ENCODE results near the gene BCL11B.
A peak's percentile ranks its signal among the peaks of the same experiment; 100 is the strongest.
"Not testable (repeated sequence)": the region's sequence is repeated elsewhere in the genome, so short reads cannot be mapped to it uniquely, and the experiment has no call there.

Gene BCL11B

GRCh38 chr14:99236386-99237138 lies 35.4 kb downstream of the BCL11B start:
- DNase-seq: peak; percentile 53 to 55

GRCh38 chr14:99235582-99236320 lies 36.2 kb downstream of the BCL11B start:
- peak; percentile 88 to 90 for DNase-seq

GRCh38 chr14:99234961-99235571 lies 36.9 kb downstream of the BCL11B start:
- peak; percentile 40 to 61 for DNase-seq

- DNase-seq: no peak
These were observed 37.6 kb downstream of the BCL11B start for GRCh38 chr14:99234355-99234754.

GRCh38 chr14:99233222-99234035 lies 38.6 kb downstream of the BCL11B start:
- DNase-seq: no peak

- DNase-seq: no peak
These were observed 39.2 kb downstream of the BCL11B start for GRCh38 chr14:99232714-99233214.

GRCh38 chr14:99231850-99232713 lies 39.9 kb downstream of the BCL11B start:
- no peak for DNase-seq

GRCh38 chr14:99231161-99231849 lies 40.7 kb downstream of the BCL11B start:
- no peak for DNase-seq

GRCh38 chr14:99230208-99231151 lies 41.5 kb downstream of the BCL11B start:
- no peak for DNase-seq

- peak in 1 of 2 experiments; percentile 16 for DNase-seq
These were observed 42.3 kb downstream of the BCL11B start for GRCh38 chr14:99229654-99230207.

- not testable (repeated sequence) for DNase-seq
These were observed 43.2 kb downstream of the BCL11B start for GRCh38 chr14:99228760-99229159.

- DNase-seq: no peak
These were observed 45.3 kb downstream of the BCL11B start for GRCh38 chr14:99226687-99227086.

GRCh38 chr14:99225436-99226203 lies 46.4 kb downstream of the BCL11B start:
- no peak for DNase-seq

- no peak for DNase-seq
These were observed 47.0 kb downstream of the BCL11B start for GRCh38 chr14:99224948-99225347.

GRCh38 chr14:99224116-99224910 lies 47.7 kb downstream of the BCL11B start:
- DNase-seq: no peak

GRCh38 chr14:99221445-99221844 lies 50.6 kb downstream of the BCL11B start:
- DNase-seq: no peak

GRCh38 chr14:99217066-99217955 lies 54.7 kb downstream of the BCL11B start:
- no peak for DNase-seq

All from NCI-H526 (cell line).